BE2C (cell line): ENCODE data around the gene SEC14L5.

Source experiments
- DNase-seq: peaks from one replicate; pipeline ENCODE4 v3.0.0-alpha.2; 2020
- H3K27me3 ChIP-seq: fragments of 250-450 bp; sonication (Bioruptor Pico); 2 replicates; pipeline ENCODE4 v1.5.1; 2020; ENCODE audit warnings: mild to moderate bottlenecking
- H3K36me3 ChIP-seq: fragments of 250-450 bp; sonication (Bioruptor Pico); 2 replicates; pipeline ENCODE4 v1.5.1; 2020; ENCODE audit warnings: mild to moderate bottlenecking
- H3K4me1 ChIP-seq: fragments of 250-450 bp; sonication (Bioruptor Pico); 2 replicates; pipeline ENCODE4 v1.5.1; 2020
- H3K4me3 ChIP-seq: 2 replicates; pipeline ENCODE4 v1.5.1; 2011; ENCODE audit warnings: low read depth, low read length
- H3K9me3 ChIP-seq: fragments of 250-450 bp; sonication (Bioruptor Pico); 2 replicates; pipeline ENCODE4 v1.5.1; 2020
- TF ChIP-seq, protein P1 (sequence below): IDR thresholded peaks from 2 replicates; pipeline ENCODE4 v1.5.1; 2012; ENCODE audit warnings: mild to moderate bottlenecking, low read depth, low read length

SEC14L5 gene

GRCh38 chr16:5012887-5013286 lies 54.8 kb downstream of the SEC14L5 start:
- DNase-seq, result no peak
- Histone ChIP-seq H3K4me1 (no peaks in the 10 kb centered on the region), H3K4me3 (no peak overlapping the region), H3K36me3 (no peaks in the 10 kb centered on the region), H3K27me3 (peaks cover 40% of the 10 kb centered on the region), H3K9me3 (no peaks in the 10 kb centered on the region; the same call in 1 of the 2 replicates)
- TF ChIP-seq, protein P1, sequence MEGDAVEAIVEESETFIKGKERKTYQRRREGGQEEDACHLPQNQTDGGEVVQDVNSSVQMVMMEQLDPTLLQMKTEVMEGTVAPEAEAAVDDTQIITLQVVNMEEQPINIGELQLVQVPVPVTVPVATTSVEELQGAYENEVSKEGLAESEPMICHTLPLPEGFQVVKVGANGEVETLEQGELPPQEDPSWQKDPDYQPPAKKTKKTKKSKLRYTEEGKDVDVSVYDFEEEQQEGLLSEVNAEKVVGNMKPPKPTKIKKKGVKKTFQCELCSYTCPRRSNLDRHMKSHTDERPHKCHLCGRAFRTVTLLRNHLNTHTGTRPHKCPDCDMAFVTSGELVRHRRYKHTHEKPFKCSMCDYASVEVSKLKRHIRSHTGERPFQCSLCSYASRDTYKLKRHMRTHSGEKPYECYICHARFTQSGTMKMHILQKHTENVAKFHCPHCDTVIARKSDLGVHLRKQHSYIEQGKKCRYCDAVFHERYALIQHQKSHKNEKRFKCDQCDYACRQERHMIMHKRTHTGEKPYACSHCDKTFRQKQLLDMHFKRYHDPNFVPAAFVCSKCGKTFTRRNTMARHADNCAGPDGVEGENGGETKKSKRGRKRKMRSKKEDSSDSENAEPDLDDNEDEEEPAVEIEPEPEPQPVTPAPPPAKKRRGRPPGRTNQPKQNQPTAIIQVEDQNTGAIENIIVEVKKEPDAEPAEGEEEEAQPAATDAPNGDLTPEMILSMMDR, result no peak

GRCh38 chr16:5015351-5015750 lies 57.2 kb downstream of the SEC14L5 start:
- H3K27me3 ChIP-seq, result peaks cover 33% of the 10 kb centered on the region
- H3K4me3 ChIP-seq, result no peak overlapping the region
- H3K9me3 ChIP-seq, result no peaks in the 10 kb centered on the region
- no peaks in the 10 kb centered on the region for H3K36me3 ChIP-seq
- TF ChIP-seq, protein P1, result no peak
- no peaks in the 10 kb centered on the region for H3K4me1 ChIP-seq
- peak; percentile 43 for DNase-seq

GRCh38 chr16:5015887-5016286 lies 57.8 kb downstream of the SEC14L5 start:
- no peaks in the 10 kb centered on the region for H3K36me3 ChIP-seq
- peaks cover 33% of the 10 kb centered on the region for H3K27me3 ChIP-seq
- no peaks in the 10 kb centered on the region for H3K9me3 ChIP-seq
- H3K4me3 ChIP-seq, result no peak overlapping the region
- H3K4me1 ChIP-seq, result no peaks in the 10 kb centered on the region
- no peak for DNase-seq
- TF ChIP-seq, protein P1, result no peak

- TF ChIP-seq, protein P1, result no peak
- H3K4me1 ChIP-seq, result no peaks in the 10 kb centered on the region
- no peak for DNase-seq
- no peaks in the 10 kb centered on the region for H3K9me3 ChIP-seq
- H3K36me3 ChIP-seq, result no peaks in the 10 kb centered on the region
- peaks cover 23% of the 10 kb centered on the region for H3K27me3 ChIP-seq
- no peak overlapping the region for H3K4me3 ChIP-seq
Measured at GRCh38 chr16:5016967-5017677, 59.0 kb downstream of the SEC14L5 start.

DNA sequence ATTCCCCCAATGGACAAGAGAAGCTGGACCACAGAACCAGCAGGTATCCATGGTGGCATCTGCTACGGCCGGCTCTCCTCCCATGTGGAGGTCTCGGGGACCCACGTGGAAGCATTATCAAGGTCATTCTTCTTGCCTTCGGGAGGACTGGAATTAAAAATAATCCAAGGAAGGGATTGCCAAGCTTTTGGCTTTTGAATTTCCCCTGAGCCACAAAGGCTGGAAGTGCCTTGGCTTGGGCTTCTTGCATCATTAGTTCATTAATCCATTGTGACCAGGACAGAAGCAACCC lies 59.5 kb downstream of the SEC14L5 start:
- TF ChIP-seq, protein P1, result no peak
- H3K36me3 ChIP-seq, result no peaks in the 10 kb centered on the region
- no peak for DNase-seq
- H3K4me1 ChIP-seq, result no peaks in the 10 kb centered on the region
- peaks cover 25% of the 10 kb centered on the region for H3K27me3 ChIP-seq
- H3K9me3 ChIP-seq, result no peaks in the 10 kb centered on the region
- no peak overlapping the region for H3K4me3 ChIP-seq

DNA sequence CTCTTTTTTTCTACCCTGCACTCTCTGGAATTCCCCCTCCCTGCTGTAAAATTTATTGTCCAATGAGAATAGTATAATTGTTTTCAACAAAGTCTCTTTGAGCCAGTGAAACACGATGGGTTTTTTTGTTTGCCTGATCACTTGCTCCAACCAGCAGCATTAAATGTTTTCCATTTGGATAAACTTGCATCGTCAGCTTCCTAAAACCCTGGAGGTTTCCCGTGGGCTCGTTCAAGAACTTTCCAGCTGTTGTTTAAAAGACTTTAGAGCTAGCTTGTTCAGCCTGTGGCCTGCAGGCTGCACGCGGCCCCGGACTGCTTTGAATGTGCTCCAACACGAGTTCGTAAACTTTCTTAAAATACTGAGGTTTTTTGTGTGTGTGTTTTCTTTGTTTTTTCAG lies 60.7 kb downstream of the SEC14L5 start:
- Histone ChIP-seq H3K36me3 (no peaks in the 10 kb centered on the region), H3K9me3 (no peaks in the 10 kb centered on the region), H3K4me1 (no peaks in the 10 kb centered on the region), H3K4me3 (no peak overlapping the region), H3K27me3 (peaks cover 35% of the 10 kb centered on the region)
- no peak for DNase-seq
- TF ChIP-seq, protein P1, result no peak
